GM19099 (cell line): Measurements from ENCODE around the gene FBXO38.

Experiments used
- POLR2A ChIP-seq: IDR thresholded peaks from 3 replicates; pipeline ENCODE4 v1.6.1; 2011; ENCODE audit warnings: low read depth; ENCODE audit not compliant: insufficient read length; ENCODE audit errors: extremely low read depth

The FBXO38 gene

GRCh38 chr5:148376198-148376597 is 7.6 kb upstream of the FBXO38 start:
- TF ChIP-seq POLR2A, result no peak

- no peak for TF ChIP-seq POLR2A
These were observed 5.1 kb upstream of the FBXO38 start for GRCh38 chr5:148378670-148379069.

- TF ChIP-seq POLR2A, result no peak
These were observed 4.4 kb upstream of the FBXO38 start for GRCh38 chr5:148379340-148379739.

- TF ChIP-seq POLR2A, result no peak
These were observed 1.9 kb upstream of the FBXO38 start for GRCh38 chr5:148381906-148382305.

- TF ChIP-seq POLR2A, result no peak
These were observed 797 bp upstream of the FBXO38 start for GRCh38 chr5:148382961-148383360.

GRCh38 chr5:148384380-148384737 is 601 bp downstream of the FBXO38 start:
- TF ChIP-seq POLR2A, result no peak

- no peak for TF ChIP-seq POLR2A
These were observed 1.3 kb downstream of the FBXO38 start for GRCh38 chr5:148385094-148385493.

- no peak for TF ChIP-seq POLR2A
These were observed 2.3 kb downstream of the FBXO38 start for GRCh38 chr5:148386041-148386440.

GRCh38 chr5:148387325-148387724 is 3.6 kb downstream of the FBXO38 start:
- TF ChIP-seq POLR2A, result no peak

GRCh38 chr5:148388696-148389095 is 4.9 kb downstream of the FBXO38 start:
- no peak for TF ChIP-seq POLR2A

GRCh38 chr5:148390914-148391313 is 7.2 kb downstream of the FBXO38 start:
- no peak for TF ChIP-seq POLR2A

GRCh38 chr5:148391422-148391821 is 7.7 kb downstream of the FBXO38 start:
- TF ChIP-seq POLR2A, result no peak

- TF ChIP-seq POLR2A, result no peak
These were observed 9.6 kb downstream of the FBXO38 start for GRCh38 chr5:148393390-148393741.

GRCh38 chr5:148394587-148395019 is 10.8 kb downstream of the FBXO38 start:
- no peak for TF ChIP-seq POLR2A

GRCh38 chr5:148395031-148395430 is 11.3 kb downstream of the FBXO38 start:
- no peak for TF ChIP-seq POLR2A

GRCh38 chr5:148397968-148398595 is 14.3 kb downstream of the FBXO38 start:
- TF ChIP-seq POLR2A, result no peak

- TF ChIP-seq POLR2A, result no peak
These were observed 15.0 kb downstream of the FBXO38 start for GRCh38 chr5:148398698-148399121.
